Vagina (tissue), 2 donors: Measurements from ENCODE around the gene FGGY. TPM values are rescaled to one million over a fixed set of nuclear protein-coding genes. Genes with fewer than 3 reads are reported as not detected.
"Not testable (repeated sequence)": the region's sequence is repeated elsewhere in the genome, so short reads cannot be mapped to it uniquely, and the experiment has no call there.

Experiments
- DNase-seq, 2 donors: peaks; one replicate each; pipeline ENCODE4 v3.0.0-alpha.2; 2017; ENCODE audit errors: extremely low spot score in 2 of 2
- H3K27ac ChIP-seq: fragments of 200-600 bp; sonication (generic); one replicate; pipeline ENCODE4 v1.5.1; 2019
- H3K27me3 ChIP-seq: fragments of 200-600 bp; sonication (generic); one replicate; pipeline ENCODE4 v1.5.1; 2019
- H3K36me3 ChIP-seq, 2 donors: fragments of 200-600 bp; sonication (generic); one replicate each; pipeline ENCODE4 v1.5.1; 2017 to 2019
- H3K4me1 ChIP-seq: fragments of 200-600 bp; sonication (generic); one replicate; pipeline ENCODE4 v1.5.1; 2019
- H3K4me3 ChIP-seq, 2 donors: fragments of 200-600 bp; sonication (generic); 1 replicate in 1 of 2; 2 replicates in 1 of 2; pipeline ENCODE4 v1.5.1; 2016 to 2019
- H3K9me3 ChIP-seq: fragments of 200-600 bp; sonication (generic); one replicate; pipeline ENCODE4 v1.5.1; 2019
- CTCF ChIP-seq, 3 experiments: fragments of 450-650 bp in 2 of 3; fragments of 200-600 bp in 1 of 3; sonication (generic) in 1 of 3; IDR thresholded peaks; one replicate each; pipeline ENCODE4 v1.5.1; 2017 to 2019; ENCODE audit warnings: antibody characterized with exemption in 3 of 3, mild to moderate bottlenecking in 2 of 3, moderate library complexity in 2 of 3
- POLR2A ChIP-seq, 2 donors: fragments of 450-650 bp; IDR thresholded peaks; one replicate each; pipeline ENCODE4 v1.6.1; 2017; ENCODE audit warnings: antibody characterized with exemption in 2 of 2, mild to moderate bottlenecking in 2 of 2, moderate library complexity in 2 of 2
- POLR2AphosphoS5 ChIP-seq, 2 donors: sonication (generic); formaldehyde crosslinking; IDR thresholded peaks; one replicate each; pipeline ENCODE4 v1.9.0; 2017; ENCODE audit warnings: antibody characterized with exemption in 2 of 2, mild to moderate bottlenecking in 2 of 2, low read depth in 1 of 2; ENCODE audit not compliant: insufficient read depth in 1 of 2
- intact Hi-C: fragments of 100-400 bp; cut with DNase I; formaldehyde crosslinking; loops from one replicate; pipeline ENCODE4 v1.15.1; 2023
- total RNA-seq: library from RNA; depleted of rRNA; stranded (reverse); fragments of >200 nt; gene quantifications from one replicate; pipeline ENCODE4 v1.2.3, GENCODE V29; 2016

The FGGY gene
- total RNA-seq, 1 donor from 2014 or later: 11.8 TPM

GRCh38 chr1:59353453-59353852 is 56.6 kb downstream of the FGGY start:
- Histone ChIP-seq H3K4me3 (no peak overlapping the region), H3K4me1 (peaks cover 10% of the 10 kb centered on the region), H3K36me3 (no peaks in the 10 kb centered on the region), H3K9me3 (no peaks in the 10 kb centered on the region), H3K27me3 (no peaks in the 10 kb centered on the region), H3K27ac (no peak overlapping the region)
- no peak for TF ChIP-seq CTCF (IDR thresholded peaks at IDR 0.05)
- TF ChIP-seq POLR2AphosphoS5 (IDR thresholded peaks at IDR 0.05; ENCODE audit: insufficient read depth in 1 of 2, low read depth in 1 of 2): no peak
- TF ChIP-seq POLR2A (IDR thresholded peaks at IDR 0.05): no peak
- intact Hi-C loops: no loop called here
- no peak for DNase-seq

GRCh38 chr1:59354239-59354638 is 57.3 kb downstream of the FGGY start:
- DNase-seq, H3K4me3 ChIP-seq, H3K27me3 ChIP-seq, H3K9me3 ChIP-seq, intact Hi-C loops, H3K36me3 ChIP-seq: not testable (repeated sequence)
- Histone ChIP-seq H3K4me1 (peaks cover 10% of the 10 kb centered on the region), H3K27ac (peak overlapping the region; percentile 49)

GRCh38 chr1:59354709-59355337 is 57.9 kb downstream of the FGGY start:
- TF ChIP-seq POLR2A (IDR thresholded peaks at IDR 0.05) (no peak), POLR2AphosphoS5 (IDR thresholded peaks at IDR 0.05; ENCODE audit: insufficient read depth in 1 of 2, low read depth in 1 of 2) (no peak), CTCF (IDR thresholded peaks at IDR 0.05) (no peak)
- Histone ChIP-seq H3K4me3 (no peak overlapping the region), H3K4me1 (peaks cover 10% of the 10 kb centered on the region), H3K36me3 (no peaks in the 10 kb centered on the region), H3K27me3 (no peaks in the 10 kb centered on the region), H3K27ac (peak overlapping the region; percentile 49), H3K9me3 (no peaks in the 10 kb centered on the region)
- no peak for DNase-seq
- intact Hi-C loops: no loop called here

- Histone ChIP-seq H3K4me1 (peaks cover 10% of the 10 kb centered on the region), H3K27me3 (no peaks in the 10 kb centered on the region), H3K27ac (peak overlapping the region; percentile 49), H3K4me3 (no peak overlapping the region), H3K9me3 (no peaks in the 10 kb centered on the region), H3K36me3 (no peaks in the 10 kb centered on the region)
- DNase-seq: no peak
- TF ChIP-seq CTCF (IDR thresholded peaks at IDR 0.05): no peak
- TF ChIP-seq POLR2A (IDR thresholded peaks at IDR 0.05): no peak
- no peak for TF ChIP-seq POLR2AphosphoS5 (IDR thresholded peaks at IDR 0.05; ENCODE audit: insufficient read depth in 1 of 2, low read depth in 1 of 2)
- intact Hi-C loops: no loop called here
Measured at GRCh38 chr1:59355361-59355760, 58.5 kb downstream of the FGGY start.

GRCh38 chr1:59356627-59357026 is 59.7 kb downstream of the FGGY start:
- Histone ChIP-seq H3K4me3 (no peak overlapping the region), H3K27ac (no peak overlapping the region), H3K4me1 (peaks cover 10% of the 10 kb centered on the region), H3K36me3 (no peaks in the 10 kb centered on the region), H3K9me3 (no peaks in the 10 kb centered on the region), H3K27me3 (no peaks in the 10 kb centered on the region)
- TF ChIP-seq POLR2A (IDR thresholded peaks at IDR 0.05): no peak
- TF ChIP-seq CTCF (IDR thresholded peaks at IDR 0.05): no peak
- no peak for TF ChIP-seq POLR2AphosphoS5 (IDR thresholded peaks at IDR 0.05; ENCODE audit: insufficient read depth in 1 of 2, low read depth in 1 of 2)
- no peak for DNase-seq
- intact Hi-C loops: no loop called here
